GM18520 (cell line): ENCODE data around the gene COL11A2.
"Not testable (repeated sequence)": the region's sequence is repeated elsewhere in the genome, so short reads cannot be mapped to it uniquely, and the experiment has no call there.

Source experiments
- ATAC-seq: cut with Tn5 transposase; IDR thresholded peaks from one replicate; pipeline ENCODE4 v1.9.1; 2021; ENCODE audit not compliant: unreplicated experiment

The COL11A2 gene

DNA sequence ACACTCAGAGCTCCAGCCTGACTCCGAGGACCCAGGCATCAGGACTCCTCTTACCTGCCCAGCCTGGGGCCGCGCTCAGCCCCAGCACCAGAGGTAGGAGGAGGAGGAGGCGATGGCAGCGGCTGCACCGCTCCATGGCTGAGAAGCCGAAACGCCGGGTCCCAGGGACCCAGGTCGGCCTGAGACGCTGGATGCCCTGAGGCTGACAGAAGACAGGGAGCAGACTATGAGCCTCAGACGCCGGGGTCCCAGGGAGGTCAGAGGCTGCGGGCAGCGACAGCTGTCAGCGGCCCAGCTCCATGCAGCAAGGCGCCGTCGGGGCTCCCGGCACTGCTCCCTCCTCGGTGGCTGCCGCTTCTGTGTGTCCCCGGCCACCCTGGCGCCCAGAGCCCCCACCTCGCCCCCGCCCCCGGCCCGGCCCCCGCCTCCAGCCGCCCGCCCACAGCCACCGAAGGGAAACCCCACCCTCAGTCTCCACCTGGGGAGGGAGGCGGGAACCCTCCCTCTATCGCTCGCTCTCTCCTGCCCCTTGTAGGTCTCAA, at the start of gene COL11A2:
Gene COL11A2, minus strand, starts transcription at position 363 of the 542 bp plus-strand sequence. Its CDS starts 227 bp downstream, at position 136.
- no peak for ATAC-seq

DNA sequence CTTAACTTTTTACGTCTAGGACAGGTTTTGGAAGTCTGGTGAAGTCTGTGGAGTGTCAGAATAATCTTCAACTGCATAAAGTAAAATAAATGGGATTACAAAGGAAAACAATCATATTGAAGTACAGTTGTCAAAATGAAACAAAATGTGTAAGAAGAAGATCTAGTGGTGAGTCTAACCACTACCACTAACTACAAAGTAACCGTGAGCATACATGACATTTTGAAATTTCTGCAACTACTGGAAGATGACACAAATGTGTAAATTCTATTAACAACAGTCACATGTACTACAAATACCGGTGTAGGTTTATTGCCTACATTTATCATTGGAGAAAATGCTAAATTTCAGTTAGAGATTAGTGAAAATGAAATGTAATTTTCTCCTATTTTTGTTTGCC, 49.7 kb upstream of the COL11A2 start:
- no peak for ATAC-seq

DNA sequence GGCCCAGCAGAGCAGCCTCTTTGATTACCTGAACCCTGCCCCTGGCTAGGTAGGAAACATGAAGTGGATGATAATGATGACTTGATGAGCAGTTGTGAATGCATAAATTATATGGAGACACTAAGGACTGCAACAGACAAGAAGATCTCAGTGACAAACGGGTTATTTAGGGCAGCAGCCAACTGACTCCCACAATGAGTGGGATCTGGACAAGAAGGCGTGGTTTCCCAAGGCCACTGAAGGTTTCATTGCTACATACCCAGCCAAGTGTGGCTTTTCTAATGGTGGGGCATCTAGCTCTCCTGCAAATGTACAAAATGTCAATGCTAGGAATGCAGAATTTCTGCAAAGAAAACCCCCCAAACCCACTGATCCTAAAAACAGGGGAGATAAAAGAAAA, 45.5 kb upstream of the COL11A2 start:
- ATAC-seq: no peak

DNA sequence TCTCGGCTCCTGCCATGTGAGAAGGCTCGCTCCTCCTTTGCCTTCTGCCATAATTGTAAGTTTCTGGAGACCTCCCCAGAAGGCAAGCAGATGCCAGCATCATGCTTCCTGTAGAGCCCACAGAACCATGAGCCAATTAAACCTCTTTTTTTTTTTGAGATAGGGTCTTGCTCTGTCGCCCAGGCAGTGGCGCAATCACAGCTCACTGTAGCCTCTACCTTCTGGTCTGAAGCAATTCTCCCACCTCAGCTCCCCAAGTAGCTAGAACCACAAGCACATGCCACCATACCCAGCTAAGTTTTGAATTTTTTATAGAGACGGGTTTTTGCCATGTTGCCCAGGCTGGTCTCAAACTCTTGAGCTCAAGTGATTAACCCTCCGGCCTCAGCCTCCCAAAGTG, 44.6 kb upstream of the COL11A2 start:
- ATAC-seq: no peak

DNA sequence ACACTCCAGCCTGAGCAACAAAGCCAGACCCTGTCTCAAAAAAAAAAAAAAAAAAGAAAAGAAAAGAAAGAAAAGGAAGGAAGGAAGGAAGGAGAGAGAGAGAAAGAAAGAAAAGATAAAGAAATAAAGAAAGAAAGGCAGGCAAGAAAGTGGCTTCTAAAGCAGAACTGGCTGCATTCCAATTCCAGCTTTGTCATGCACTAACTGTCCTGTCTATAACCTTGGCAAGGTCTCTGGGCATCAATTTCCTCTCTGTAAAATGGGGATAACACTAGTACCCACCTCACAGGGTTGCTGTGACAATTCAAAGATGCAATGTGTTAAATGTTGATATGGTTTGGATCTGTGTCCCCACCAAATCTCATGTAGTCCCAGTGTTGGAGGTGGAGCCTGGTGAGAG, 44.1 kb upstream of the COL11A2 start:
- no peak for ATAC-seq

DNA sequence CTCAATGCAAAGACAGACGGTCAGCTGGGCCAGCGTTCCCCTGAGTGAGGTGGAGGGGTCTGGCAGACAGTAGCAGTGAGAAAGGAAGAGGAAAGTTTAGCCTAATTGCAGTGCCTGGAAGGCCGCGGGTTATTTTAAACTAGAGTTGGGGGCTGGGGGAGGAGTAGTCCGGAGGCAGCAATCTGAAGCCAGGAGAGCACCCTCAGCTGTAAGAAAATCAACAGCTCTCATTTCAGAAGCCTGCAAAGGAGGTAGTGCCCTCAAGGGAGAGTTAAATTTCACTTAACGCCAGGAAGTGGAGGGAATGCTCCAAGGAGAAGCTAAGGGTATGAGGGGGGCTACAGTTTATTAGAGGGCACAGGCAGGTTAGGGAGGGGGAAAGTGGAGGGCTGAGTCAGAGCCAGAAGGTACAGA, 43.0 kb upstream of the COL11A2 start:
- ATAC-seq: no peak

DNA sequence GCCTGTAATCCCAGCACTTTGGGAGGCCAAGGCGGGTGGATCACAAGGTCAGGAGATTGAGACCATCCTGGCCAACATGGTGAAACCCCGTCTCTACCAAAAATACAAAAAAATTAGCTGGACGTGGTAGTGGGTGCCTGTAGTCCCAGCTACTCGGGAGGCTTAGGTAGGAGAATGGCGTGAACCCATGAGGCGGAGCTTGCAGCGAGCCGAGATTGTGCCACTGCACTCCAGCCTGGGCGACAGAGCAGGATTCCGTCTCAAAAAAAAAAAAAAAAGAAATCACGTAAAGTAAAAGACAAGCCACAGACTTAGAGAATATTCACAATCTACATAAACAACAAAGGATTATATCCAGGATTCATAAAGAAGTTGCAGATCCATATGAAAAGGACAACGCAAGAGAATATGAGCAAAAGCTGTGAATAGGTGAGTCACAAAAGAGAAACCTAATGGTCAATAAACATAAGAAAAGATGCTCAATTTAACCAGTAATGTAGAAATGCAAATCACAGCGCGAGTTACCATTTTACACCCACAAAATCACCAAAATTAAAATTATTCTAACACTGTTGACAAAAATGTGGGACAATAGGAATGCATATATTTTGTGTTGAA, 34.3 kb upstream of the COL11A2 start:
- not testable (repeated sequence) for ATAC-seq

DNA sequence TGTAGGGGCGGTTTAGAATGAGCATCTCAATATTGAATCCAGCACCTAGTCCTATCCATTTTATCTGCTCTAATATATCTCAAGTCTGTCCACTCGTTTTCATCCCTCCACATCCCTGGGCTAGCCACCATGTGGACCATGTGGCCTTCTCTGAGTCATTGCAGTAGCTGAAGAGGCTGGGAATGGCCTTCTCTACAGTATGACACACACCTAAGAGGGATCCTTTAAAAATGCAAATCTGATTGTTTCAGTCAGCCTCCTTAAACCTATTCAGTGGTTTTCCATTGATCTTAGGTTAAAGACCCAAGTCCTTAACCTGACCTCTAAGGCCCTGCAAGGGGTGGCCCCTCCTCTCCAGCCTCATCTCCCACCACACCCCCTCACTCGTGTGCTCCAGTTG, 25.4 kb upstream of the COL11A2 start:
- ATAC-seq: no peak

DNA sequence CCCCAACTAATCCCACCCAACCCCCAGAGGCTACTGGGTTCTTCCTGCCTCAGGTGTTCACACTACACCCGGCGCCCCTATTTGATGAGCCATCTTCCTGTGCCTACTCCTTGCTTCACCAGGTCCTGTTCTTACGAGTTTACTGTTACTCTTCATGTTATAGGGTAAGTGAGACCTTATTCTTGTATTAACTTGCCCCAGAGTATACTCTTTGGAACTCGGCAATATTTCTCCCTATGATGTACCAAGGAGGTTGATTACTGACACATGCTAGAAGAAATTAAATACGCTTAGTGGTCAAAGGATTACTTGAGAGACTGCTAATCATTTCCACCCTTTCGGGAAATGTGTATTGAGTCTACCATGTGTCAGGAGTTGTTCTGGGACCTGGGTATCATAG, 25.0 kb upstream of the COL11A2 start:
- no peak for ATAC-seq

DNA sequence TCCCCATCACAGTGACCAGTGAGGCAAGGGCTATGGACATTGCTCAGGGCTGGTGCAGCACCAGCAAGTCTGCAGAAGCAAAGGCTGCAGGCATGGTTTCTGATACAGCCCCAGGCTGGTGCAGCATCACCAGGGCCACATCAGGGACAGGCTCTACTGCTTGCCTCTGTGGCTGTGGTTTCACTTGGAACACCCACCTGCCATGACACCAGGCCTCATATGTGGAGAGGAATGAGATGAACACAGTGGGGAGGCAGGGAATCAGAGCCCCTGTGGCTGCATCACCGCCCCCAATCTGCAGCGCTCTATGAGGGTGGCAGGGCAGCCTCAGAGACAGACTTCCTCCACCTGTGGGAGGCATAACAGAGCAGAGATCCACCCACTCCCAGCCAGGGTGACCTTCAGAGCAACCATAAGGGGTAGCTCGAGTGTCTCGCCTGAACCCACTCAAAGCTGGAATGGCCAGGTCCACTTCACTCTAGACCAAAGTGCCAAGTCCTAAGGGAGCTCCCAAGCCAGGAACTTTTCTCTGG, 23.9 kb upstream of the COL11A2 start:
- no peak for ATAC-seq

DNA sequence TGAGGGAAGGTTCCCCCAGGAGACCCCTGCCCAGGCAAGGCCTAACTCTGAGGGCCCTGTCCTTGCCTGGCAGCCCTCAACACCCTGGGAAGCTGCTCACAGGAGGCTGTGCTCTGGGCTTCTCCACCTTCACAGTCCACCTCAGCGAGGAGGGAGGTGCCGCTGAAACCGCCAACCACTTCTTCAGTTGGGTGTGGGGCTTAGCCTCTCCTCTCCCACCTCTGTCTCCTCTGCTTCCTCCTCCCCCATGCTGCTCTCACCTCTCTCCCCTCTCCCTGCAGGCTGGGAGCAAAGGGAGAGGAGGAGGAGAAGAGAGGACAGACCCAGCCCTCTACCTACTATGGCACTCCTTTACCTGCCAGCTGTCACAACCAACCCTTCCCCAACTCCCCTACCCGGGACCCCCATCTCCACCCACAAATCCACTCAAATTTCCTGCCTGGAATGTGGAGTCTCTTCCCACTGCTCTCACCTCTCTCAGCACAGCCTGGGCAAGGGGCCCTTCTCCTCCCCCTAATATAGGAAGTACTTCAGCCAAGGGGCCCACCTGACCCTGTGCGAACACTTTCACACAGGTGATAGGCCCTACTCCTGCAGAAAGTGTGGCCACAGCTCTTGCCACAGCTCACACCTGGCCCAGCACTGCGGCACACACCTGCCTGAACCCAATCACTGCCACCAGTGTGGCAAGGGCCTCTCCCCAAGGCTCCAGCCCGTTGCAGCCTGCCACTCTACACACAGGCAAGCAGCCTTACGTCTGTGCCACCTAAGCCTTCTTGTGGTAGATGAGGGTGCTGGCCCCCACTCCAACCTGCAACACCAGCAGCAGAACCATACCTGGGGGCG, 23.2 kb upstream of the COL11A2 start:
- ATAC-seq: no peak

DNA sequence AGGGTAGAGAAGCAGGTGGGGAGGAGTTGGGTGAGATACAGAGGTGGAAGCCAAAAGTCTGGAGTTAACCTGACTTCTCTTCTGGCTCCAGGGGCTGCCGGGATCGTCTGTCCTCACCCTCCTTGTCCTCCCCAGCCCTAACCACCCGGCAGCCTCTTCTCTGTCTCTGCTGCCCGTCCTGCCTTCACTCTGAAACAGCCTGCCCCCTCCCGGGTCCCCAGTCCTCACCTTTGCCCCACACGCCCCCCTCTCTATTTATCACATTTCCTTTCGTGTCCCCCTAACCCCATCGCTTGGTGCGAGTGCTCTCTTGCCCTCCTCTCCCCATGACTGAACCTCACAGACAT, 21.7 kb upstream of the COL11A2 start:
- no peak for ATAC-seq

DNA sequence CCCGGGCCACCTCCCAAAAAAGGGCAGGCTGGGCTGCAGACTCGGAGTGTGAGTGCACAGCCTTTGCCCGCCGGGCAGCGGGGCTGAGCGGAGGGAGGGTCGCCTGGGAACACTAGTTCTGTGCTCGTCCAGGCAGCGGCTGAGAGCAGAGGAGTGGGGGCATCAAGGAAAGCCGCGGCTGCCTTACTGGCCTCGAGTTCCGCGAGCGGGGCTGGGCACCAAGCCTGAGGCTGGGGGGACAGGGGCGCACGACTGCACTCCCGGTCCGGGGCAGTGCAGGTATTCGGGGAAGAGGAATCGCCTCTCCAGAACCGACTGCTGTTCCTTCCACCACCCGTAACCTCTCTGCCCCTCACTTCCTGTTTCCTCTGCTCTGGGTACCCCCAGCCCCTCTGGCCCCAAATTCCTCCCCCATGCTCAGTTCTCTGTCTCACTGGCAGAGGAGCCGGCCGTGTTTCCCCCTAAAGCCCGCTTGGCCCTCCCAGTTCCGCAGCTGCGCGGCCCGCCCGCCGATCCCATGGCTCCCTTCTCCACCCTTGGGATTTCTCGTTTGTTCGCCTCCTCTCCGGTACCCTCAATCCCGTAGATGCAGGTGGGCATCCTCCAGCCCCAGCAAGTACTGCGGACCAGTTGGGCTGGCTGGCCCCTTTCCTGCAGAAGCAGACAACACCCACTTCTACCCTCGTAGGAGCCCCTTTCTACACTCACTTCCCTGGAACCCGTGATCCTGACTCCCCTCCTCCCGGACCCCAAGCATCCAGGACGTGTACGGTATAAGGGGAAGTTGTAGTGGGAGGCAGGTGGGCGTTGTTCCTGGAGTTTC, 21.1 kb upstream of the COL11A2 start:
- ATAC-seq: no peak

DNA sequence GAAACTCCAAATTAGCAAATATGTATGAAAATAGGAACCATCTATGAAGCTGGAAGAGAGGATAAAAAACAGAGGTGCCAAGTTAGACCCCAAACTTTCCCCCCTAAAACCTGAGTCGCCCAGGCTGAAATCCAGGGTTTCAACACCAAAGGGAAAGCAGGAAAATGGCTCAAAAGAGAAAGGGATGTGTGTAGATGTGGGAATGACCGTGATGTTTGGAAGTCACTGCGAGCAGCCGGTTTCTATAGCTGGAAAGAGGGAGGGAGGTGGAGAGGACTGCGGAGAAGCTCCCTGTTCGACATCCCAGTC, 20.5 kb upstream of the COL11A2 start:
- ATAC-seq: no peak

DNA sequence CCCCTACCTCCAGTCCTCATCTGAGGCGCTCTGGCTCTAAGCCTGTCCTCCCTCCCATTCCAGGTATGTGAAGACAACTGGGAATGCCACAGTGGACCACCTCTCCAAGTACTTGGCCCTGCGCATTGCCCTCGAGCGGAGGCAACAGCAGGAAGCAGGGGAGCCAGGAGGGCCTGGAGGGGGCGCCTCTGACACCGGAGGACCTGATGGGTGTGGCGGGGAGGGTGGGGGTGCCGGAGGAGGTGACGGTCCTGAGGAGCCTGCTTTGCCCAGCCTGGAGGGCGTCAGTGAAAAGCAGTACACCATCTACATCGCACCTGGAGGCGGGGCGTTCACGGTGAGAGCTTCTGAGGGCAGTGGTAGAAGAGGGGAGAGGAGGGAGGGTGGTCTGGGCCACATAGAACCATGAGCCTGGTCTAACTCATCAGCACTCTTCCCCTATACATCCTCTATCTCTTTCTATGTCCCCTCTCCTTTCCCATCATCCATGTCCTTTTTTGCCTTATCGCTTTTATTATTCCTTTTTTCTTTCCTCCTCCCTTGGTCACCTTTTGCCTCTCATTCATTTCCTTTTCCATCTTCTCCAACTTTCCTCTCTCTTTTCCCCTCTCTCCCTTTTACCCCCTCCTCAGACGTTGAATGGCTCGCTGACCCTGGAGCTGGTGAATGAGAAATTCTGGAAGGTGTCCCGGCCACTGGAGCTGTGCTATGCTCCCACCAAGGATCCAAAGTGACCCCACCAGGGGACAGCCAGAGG, 19.6 kb upstream of the COL11A2 start:
- ATAC-seq: no peak

DNA sequence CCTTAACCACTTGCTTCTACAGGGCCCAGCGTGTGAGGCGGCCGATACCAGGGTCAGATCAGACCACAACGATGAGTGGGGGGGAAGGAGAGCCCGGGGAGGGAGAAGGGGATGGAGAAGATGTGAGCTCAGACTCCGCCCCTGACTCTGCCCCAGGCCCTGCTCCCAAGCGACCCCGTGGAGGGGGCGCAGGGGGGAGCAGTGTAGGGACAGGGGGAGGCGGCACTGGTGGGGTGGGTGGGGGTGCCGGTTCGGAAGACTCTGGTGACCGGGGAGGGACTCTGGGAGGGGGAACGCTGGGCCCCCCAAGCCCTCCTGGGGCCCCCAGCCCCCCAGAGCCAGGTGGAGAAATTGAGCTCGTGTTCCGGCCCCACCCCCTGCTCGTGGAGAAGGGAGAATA, 18.9 kb upstream of the COL11A2 start:
- ATAC-seq: no peak

DNA sequence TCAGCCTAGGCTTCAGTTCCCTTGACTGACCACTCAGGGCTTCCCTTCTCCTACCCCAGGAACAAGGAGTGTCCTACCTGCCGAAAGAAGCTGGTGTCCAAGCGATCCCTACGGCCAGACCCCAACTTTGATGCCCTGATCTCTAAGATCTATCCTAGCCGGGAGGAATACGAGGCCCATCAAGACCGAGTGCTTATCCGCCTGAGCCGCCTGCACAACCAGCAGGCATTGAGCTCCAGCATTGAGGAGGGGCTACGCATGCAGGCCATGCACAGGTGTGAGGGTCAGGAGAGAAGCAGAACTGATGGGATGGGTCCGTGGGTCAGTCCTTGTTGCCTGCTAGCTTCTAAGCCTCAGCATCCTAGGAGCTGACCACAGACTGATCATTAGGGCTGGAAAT, 17.6 kb upstream of the COL11A2 start:
- ATAC-seq: no peak

DNA sequence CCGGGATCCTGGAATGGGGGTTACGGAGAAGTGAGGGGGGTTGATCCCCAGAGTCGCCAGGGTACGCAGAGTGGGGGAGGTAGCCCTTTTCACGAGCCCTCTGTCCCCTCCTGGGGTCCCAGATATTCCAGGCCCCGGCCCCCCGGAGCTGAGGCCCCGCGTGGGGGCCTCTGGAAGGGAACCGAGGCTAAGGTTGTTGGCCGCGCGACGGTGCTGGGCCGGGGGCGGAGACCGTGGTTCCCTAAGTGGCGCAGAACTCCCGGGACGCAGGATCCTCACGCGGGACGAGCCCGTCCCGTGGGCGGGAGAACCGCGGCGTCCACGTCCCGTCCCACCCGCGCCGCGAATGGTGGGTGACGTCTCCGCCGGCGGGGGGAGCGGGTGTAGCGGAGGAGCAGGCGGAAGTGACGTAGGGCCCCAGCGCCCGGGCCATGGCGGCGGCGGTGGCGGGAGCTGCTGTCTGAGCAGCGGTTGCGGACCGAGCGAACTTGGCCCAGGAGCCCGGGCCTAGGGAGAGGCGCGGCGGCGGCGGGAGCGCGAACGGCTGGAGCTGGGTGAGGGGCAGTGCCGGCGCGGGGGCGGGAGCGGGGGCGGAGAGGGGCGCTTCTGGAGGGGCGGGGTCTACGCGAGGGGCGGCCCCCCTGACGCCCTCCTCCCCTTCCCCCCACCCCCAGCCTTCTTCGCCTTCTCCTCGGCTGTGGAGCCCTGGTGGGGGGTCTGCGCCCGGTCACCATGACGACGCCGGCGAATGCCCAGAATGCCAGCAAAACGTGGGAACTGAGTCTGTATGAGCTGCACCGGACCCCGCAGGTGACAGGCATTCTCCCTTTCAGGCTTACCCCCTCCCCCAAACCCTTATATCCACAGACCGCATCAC, 16.1 kb upstream of the COL11A2 start, which contains the start of gene RING1:
Gene RING1, plus strand, starts transcription at position 410 of the 877 bp plus-strand sequence. Its CDS starts 323 bp downstream, at position 733.
- ATAC-seq: no peak

DNA sequence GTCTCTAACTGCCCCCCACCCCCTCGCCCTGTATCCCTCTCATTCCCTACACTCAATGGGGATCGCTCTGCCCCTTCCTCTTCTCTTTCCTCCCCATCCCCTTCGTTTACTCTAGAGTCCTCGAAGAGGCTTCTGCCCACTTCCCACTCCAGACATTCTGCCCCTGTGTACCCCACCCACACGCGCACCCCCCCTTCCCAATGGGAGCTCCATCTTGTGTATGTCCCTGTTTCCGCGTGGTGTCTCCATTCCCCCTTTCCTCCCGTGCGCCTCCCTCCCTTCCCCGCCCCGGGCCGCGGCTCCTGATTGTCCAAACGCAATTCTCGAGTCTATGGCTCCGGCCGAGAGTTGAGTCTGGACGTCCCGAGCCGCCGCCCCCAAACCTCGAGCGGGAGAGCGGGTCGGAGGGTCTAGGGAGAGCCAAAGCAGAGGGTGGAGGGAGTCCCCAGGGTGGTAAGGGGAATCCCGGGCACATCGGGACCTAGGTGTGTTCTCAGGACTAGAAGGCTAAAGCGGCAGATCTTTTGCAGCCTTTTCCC, 15.4 kb upstream of the COL11A2 start:
- ATAC-seq: no peak
